SH-SY5Y (cell line): ENCODE results near the gene VDR.

Experiments
- GATA2 ChIP-seq: IDR thresholded peaks from 2 replicates; pipeline ENCODE4 v1.6.1; 2011; ENCODE audit warnings: mild to moderate bottlenecking, low read depth, low read length
- GATA3 ChIP-seq: IDR thresholded peaks from 2 replicates; pipeline ENCODE4 v1.6.1; 2011; ENCODE audit warnings: low read depth, mild to moderate bottlenecking, low read length, moderate library complexity

- no peak for TF ChIP-seq GATA3
- TF ChIP-seq GATA2: no peak
Observed at GRCh38 chr12:47921907-47922306, 17.1 kb upstream of the VDR start.
